Skeletal muscle cell (primary cell): ENCODE data around the gene LPCAT3.

Source experiments
- DNase-seq: peaks from one replicate; pipeline ENCODE4 v3.0.0-alpha.2; 2010; ENCODE audit warnings: low read depth
- H3K4me3 ChIP-seq: 2 replicates; pipeline ENCODE4 v1.5.1; 2011; ENCODE audit warnings: low read depth, mild to moderate bottlenecking, control low read depth, low read length, moderate library complexity

The LPCAT3 gene

DNA sequence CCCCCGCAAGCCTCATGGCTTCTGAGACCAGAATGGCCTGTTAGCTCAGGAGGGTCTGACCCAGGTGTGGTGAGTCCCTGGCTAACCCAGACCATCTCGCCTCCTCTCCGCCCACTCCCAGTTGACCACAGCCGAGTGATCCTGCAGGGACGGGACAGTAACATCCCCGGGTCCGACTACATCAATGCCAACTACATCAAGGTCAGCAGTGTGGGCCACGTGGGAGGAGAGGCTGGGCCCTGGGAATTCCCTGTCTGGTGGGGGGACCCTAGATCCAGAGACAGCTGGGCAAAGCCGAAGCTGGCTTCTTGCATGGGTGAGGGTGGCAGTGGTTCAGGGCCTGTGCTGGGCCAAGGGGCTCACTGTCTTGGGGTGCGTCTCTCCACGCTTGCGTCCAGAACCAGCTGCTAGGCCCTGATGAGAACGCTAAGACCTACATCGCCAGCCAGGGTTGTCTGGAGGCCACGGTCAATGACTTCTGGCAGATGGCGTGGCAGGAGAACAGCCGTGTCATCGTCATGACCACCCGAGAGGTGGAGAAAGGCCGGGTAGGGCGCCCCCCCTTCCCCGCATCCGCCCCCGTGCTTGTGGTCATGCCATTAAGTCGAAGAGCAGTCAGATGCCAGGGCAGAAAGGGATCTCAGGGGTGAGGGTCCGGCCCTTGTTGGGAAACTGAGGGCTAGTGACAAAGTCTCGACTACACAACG is 62.1 kb downstream of the LPCAT3 start:
- no peak for DNase-seq
- no peak overlapping the region for H3K4me3 ChIP-seq

DNA sequence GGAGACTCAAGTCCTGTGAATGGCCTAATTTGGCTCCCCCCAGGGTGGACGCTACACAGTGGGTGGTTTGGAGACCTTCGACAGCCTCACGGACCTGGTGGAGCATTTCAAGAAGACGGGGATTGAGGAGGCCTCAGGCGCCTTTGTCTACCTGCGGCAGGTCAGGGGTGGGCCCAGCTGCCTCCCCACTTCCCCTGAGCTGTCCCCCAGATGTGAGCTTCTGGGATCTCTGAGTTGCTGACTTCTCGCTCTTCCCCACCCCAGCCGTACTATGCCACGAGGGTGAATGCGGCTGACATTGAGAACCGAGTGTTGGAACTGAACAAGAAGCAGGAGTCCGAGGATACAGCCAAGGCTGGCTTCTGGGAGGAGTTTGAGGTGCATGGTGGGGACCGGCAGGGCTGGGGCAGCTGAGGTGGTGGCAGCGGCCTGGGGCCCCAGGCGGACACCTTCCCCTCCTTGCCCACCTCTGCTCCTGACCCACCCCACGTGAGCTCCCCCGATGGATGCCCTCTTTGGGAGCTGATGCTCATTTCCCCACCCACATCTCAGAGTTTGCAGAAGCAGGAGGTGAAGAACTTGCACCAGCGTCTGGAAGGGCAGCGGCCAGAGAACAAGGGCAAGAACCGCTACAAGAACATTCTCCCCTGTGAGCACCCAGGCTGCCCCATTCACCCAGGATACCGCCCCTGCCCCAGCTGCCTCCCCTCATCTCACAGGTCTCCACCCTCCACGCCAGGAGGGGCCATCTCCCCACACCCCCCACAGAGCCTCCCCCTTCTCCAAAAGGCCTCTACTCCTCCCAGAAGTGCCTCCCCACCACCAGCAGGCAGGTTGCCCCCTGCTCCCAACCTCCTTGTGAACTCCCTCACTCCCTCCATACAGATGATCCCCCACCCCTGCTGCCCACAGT is 62.9 kb downstream of the LPCAT3 start:
- no peak for DNase-seq
- no peak overlapping the region for H3K4me3 ChIP-seq

- DNase-seq, result no peak
- no peak overlapping the region for H3K4me3 ChIP-seq
Observed at GRCh38 chr12:6954316-6955107, 63.8 kb downstream of the LPCAT3 start.

GRCh38 chr12:6953442-6954315 is 64.6 kb downstream of the LPCAT3 start:
- DNase-seq, result no peak
- no peak overlapping the region for H3K4me3 ChIP-seq

DNA sequence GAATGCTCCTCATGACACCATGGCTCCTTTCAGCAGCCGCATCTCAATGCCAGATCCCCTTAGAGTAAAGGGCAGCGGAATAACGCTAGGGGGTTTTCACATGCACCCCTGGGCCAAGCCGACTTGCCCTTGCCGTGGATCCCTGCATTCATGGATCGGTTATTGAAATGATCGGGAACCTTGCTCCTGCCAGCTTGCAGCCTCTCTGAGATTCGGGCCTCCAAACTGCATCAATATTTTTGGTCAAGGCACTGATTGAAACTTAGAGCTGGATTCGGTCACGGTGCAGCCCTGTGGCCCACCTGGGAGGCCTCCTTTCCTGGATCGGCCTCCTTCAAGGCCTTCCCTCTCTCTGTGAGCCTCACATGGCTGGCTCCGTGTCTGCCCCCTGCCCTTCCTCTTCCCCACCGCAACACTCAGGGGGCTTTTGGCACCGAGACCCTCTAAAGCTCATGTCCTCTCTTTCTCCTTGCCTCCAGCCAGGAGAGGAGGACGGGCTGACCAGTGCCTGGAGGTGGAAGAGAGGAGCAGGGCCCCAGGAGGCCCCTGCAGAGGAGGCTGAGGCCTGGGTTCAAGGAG is 65.3 kb downstream of the LPCAT3 start:
- DNase-seq, result no peak
- no peak overlapping the region for H3K4me3 ChIP-seq

DNA sequence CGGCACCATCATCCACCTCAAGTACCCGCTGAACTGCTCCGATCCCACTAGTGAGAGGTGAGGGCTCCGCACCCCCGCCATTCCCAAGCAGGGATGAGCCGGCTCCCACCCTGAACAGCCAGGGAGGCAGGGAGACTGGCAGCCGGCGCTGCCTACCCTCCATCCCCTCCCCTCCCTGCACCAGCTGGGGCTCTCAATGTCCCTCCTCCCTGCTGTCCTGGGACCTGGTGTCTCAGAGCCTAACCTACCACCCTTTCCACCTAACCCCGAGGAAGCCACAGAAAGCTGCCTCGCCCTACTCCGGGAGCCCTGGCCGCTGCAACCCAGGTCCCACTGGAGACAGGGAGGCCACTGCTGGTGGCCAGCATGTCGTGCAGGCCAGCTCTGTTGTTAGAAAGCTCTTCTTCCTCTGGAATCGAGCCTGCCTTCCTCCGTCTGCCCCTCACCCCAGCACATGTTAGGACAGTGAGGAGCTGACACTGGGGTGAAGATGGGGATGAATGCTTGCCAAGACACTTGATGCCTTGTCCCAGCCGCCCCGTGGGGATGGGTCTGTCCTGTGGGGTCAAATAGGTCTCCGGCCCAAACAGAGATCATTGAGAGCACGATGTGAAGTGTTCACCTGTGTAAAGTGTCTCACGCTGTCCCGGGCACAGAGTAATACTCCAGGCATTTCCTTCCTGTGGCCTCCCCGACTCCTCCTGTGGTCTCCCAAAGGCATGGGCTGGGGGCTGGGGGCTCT is 66.0 kb downstream of the LPCAT3 start:
- H3K4me3 ChIP-seq, result no peak overlapping the region
- no peak for DNase-seq

GRCh38 chr12:6951551-6952120 is 66.6 kb downstream of the LPCAT3 start:
- no peak overlapping the region for H3K4me3 ChIP-seq
- DNase-seq, result no peak

DNA sequence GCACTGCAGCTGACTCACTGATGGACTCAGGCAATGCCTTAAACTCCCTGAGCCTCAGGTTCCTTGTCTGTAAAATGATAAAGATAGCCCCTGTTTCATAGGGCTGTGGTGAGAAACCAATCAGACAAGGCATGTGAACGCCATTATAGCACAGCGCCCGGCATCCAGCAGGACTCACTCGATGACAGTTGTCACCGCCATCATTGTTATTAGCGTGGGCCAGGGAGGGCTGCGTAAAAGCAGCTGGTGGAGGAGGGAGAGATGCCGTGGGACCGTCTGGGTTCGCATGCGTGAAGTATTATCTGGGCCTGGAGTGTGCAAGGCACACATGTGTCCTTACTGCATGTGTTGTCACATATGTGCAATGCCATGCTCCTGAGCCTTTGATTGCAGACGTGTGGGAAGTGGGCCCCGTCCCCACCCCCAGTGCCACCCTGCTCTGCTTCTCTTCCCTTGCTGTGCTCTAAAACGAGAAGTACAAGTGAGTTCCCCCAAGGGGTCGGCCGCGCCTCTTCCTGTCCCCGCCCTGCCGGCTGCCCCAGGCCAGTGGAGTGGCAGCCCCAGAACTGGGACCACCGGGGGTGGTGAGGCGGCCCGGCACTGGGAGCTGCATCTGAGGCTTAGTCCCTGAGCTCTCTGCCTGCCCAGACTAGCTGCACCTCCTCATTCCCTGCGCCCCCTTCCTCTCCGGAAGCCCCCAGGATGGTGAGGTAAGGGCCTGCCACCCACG is 67.3 kb downstream of the LPCAT3 start, which contains the start of gene PTPN6:
Gene PTPN6, plus strand, starts transcription at position 546 of the 730 bp plus-strand sequence. Its CDS starts 157 bp downstream, at position 703.
- no peak for DNase-seq
- H3K4me3 ChIP-seq, result no peak within 1 kb of the TSS

DNA sequence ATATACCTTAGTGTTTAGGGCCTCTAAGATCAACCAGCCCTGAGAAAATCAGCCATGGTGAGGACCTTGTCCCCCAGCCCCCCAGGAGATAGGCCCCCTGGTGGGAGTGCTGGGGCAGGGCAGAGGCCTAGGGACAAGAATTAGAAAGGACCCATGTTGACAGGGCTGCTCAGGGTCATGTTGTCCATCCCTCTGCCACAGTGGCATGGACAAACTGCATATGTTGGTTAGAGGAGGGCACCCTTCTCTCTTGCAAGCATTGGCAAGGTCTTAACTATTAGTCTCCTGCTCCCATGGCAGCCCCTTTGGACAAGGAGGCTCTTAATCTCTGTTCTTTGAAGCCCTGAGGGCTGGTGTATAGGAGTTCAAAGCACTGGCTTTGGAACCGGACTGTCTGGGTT is 67.9 kb downstream of the LPCAT3 start:
- no peak for DNase-seq
- H3K4me3 ChIP-seq, result no peak overlapping the region

- DNase-seq, result no peak
- no peak overlapping the region for H3K4me3 ChIP-seq
Observed at GRCh38 chr12:6948873-6949594, 69.2 kb downstream of the LPCAT3 start.

DNA sequence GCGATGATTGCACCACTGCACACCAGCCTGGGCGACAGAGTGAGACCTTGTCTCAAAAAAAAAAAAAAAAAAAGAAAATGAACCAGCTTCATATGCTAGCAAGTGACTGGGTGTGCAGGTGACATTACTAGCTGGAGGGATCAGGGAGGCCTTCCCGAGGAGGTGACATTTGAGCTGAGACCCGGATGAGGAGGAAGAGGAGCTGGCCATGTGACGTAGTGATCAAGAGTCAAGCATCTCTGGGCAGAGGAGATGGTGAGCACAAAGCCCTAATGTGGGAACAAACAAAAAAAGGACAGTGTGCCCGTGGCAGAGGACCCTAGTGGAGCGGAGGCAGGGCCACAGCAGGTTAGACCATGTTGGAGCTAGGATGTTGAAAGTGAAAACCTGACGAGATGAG is 70.7 kb downstream of the LPCAT3 start:
- H3K4me3 ChIP-seq, result no peak overlapping the region
- no peak for DNase-seq

GRCh38 chr12:6946920-6947374 is 71.3 kb downstream of the LPCAT3 start:
- no peak for DNase-seq
- no peak overlapping the region for H3K4me3 ChIP-seq

DNA sequence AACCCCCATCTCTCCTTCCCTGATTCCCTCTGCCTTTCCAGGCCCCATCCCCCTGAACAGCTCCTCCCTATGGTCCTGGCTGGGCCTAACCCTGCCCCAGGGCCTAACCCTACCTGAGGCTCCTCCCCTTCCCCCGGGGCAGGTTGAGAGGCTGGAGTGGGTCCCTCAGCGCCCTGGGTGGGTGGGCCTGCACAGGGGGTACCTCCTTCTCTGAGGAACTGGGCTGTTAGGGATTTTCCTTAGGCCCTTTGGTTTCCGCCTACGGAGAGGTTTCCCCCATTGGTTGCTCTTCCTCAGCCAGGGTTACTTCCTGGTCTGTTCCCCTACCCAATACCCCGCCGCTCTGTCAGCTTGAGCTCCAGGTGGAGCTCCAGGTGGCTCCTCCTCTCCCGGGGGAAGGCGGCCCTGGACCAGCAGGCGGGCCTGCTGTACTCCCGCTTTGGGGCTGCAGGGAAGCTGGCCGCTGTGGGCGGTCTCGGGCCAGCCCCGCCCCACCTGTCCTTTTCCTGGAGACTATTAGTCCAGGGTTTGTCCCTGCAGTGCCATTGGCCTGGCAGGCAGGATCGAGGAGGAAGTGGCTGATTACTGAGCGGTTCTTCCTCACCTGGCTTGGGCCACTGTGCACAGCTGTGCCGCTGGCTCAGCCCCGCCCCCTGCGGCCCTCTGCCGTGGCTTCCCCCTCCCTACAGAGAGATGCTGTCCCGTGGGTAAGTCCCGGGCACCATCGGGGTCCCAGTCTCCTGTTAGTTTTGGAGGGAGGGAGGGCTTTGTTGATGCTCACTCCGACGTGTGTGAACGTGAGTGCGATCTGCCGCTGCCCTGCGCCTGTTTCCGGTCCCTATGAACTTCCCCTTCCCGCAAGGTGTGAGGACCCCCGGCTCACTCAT is 72.0 kb downstream of the LPCAT3 start:
- no peak for DNase-seq

DNA sequence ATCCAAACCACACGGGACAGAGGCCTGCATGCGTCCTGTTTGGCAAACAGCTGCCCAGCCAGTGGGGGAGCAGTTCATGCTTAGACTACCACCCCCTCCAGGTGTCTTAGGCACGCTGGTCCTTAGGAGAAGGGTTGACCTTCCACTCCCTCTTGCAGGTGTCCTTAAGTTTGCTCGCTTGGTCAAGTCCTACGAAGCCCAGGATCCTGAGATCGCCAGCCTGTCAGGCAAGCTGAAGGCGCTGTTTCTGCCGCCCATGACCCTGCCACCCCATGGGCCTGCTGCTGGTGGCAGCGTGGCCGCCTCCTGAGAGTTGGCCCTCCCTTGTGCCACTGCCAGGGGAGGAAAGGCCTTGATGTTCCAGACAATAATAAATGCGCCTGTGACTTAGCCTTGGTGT is 72.7 kb downstream of the LPCAT3 start:
- no peak overlapping the region for H3K4me3 ChIP-seq
- DNase-seq, result no peak

More for the DNA sequence above, 72.0 kb downstream of the LPCAT3 start:
- H3K4me3 ChIP-seq, result no peak overlapping the region

DNA sequence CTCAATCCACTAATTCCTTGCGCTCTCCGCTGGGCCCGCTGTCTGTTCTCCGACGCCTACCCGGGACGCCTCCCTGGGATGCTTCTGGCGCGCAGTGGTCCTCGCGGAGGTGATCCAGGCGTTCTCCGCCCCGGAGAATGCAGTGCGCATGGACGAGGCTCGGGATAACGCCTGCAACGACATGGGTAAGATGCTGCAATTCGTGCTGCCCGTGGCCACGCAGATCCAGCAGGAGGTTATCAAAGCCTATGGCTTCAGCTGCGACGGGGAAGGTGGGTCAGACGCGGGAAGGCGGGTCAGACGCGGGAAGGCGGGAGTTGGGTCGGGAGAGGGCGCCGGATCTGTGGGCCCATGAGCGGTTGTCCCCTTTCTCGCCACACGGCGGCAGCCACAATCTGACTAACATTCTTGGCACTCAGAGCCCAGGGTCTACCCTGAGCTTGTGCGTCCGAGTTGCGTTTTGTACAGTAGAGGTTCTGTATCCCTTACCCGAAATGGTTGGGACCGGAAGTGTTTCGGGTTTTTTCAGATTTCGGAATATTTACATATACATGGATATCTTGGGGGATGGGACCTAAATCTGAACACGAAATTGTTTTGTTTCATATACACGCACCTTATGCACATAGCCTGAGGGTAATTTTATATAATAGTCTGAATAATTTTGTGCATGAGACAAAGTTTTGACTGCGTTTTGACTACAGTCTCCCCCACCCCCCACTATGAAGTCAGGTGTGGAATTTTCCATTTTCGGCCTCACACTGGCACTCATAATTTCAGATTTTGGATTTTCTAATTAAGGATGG is 73.7 kb downstream of the LPCAT3 start:
- DNase-seq, result peak; percentile 70
- peak overlapping the region; percentile 72 for H3K4me3 ChIP-seq
